HG03196 (cell line): ENCODE measurements around the gene PNN.
A peak's percentile ranks its signal among the peaks of the same experiment; 100 is the strongest.

Experiments used
- ATAC-seq: cut with Tn5 transposase; IDR thresholded peaks from one replicate; pipeline ENCODE4 v1.9.1; 2021; ENCODE audit not compliant: unreplicated experiment

PNN gene

GRCh38 chr14:39228509-39229221, 53.6 kb downstream of the PNN start:
- no peak for ATAC-seq

- ATAC-seq, result peak; percentile 80
Observed at GRCh38 chr14:39229222-39229543, 54.1 kb downstream of the PNN start.

GRCh38 chr14:39229601-39230110, 54.6 kb downstream of the PNN start:
- ATAC-seq, result no peak

DNA sequence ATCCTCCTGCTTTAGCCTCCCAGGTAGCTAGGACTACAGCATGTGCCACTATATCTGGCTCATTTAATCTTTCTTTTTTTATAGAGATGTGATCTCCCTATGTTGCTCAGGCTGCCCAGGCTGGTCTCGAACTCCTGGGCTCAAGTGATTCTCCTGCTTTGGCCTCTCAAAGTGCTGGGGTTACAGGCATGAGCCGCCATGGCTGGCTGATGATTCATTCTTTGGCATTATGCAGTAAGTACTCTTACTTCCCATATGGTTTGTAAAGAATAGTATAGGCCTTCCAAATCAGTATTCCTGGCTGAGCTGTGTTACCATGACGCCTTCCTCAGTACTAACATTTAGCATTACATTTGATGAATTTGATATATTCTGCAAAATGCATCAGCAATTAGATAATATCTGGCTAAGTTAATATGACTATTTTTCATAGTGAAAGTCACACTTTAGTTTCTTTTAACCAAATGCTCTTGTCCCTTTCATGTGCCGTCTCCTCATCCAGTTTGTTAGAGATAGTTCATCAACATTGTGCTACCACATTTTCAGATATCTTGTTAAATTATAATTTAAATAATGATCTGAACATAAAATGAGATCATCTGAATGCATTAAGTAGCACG, 55.5 kb downstream of the PNN start:
- no peak for ATAC-seq

DNA sequence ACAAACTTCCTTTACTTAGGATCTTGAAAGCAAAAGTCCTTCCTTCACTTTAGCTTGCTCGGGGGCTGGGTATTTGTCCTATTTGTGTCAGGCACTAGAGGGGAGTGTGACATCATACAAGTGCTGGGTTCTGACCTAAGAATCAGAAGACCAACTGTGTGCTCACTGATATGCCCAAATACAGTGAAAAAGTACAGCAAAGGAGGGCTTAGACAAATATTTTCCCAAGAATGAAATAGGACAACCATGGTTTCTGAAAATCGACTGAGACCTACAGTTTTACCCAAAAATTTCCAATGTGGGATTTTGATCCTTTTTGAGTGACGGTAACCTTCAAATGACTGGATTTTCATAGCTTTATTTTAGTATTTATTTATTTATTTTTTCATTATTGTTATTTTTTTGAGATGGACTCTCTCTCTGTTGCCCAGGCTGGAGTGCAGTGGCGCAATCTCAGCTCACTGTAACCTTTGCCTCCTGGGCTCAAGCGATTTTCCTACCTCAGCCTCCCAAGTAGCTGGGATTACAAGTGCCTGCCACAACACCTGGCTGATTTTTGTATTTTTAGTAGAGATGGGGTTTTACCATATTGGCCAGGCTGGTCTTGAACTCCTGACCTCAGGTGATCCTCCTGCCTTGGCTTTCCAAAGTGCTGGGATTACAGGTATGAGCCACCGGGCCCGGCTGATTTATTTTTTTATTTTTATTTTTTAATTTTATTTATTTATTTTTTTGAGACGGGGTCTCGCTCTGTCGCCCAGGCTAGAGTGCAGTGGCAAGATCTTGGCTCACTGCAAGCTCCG, 56.9 kb downstream of the PNN start:
- peak; percentile 41 for ATAC-seq
